ENCODE data around the gene POLN. TPM values are rescaled to one million over a fixed set of nuclear protein-coding genes. Genes with fewer than 3 reads are reported as not detected.

Gene POLN
- total RNA-seq, 1 experiment from 2014 or later, result 3.5 TPM

DNA sequence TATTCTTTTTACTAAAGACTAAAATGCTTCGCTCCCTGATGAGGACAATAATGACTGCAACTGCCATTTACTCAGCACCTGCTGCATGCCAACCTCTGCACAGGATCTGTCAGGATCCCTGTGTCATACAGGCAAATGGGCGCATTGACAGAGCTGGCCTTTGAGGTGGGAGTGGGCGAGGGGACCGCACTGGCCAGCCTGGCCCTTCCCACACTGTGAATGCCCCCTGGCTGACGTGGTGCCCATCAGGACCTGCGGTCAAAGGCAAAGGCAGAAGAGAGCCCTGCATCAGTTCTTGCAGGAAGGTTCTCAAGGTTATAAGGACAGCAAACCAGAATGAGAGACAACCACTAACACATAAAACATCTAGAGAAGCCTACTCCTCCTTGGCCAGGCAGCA is 67.9 kb downstream of the POLN start:
- POLR2A ChIA-PET, result no interaction called here

DNA sequence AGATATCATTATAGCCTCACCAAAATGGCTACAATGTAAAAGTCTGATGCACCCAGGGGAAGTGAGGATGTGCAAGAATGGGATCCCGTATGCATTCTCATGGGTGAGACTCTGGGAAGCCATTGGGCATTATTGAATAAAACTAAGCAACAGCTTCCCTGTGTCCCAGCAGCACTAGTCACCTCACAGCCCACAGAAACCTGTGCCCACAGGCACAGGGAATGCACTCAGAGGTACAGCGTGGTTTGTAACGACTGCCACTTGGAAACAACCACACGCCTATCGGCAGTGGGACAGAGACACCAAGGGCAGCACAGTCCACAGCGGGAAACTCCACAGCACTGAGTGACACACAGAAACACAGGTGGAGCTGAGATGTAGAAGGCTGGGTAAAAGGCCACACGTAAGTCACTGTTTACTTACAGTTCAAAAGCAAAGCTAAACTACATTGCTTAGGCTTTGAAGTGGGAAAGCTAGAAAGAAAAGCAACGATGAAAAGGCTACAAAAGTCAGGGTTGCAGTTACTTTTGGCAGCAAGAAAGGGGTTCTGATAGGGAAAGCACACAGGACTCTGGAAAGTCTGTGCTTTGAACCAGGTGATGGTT is 69.2 kb downstream of the POLN start:
- CTCF ChIA-PET, result no interaction called here
- no peak for TF ChIP-seq ZNF121 (CRISPR knock-in tag; IDR thresholded peaks at IDR 0.05)
- no peak for TF ChIP-seq MYBL2 (CRISPR knock-in tag; IDR thresholded peaks at IDR 0.05)
- TF ChIP-seq, protein P1, sequence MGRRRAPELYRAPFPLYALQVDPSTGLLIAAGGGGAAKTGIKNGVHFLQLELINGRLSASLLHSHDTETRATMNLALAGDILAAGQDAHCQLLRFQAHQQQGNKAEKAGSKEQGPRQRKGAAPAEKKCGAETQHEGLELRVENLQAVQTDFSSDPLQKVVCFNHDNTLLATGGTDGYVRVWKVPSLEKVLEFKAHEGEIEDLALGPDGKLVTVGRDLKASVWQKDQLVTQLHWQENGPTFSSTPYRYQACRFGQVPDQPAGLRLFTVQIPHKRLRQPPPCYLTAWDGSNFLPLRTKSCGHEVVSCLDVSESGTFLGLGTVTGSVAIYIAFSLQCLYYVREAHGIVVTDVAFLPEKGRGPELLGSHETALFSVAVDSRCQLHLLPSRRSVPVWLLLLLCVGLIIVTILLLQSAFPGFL (CRISPR knock-in tag; IDR thresholded peaks at IDR 0.05; ENCODE audit: borderline replicate concordance), result no peak
- no peak for TF ChIP-seq JUN (CRISPR knock-in tag; IDR thresholded peaks at IDR 0.05)
- TF ChIP-seq, protein P2, sequence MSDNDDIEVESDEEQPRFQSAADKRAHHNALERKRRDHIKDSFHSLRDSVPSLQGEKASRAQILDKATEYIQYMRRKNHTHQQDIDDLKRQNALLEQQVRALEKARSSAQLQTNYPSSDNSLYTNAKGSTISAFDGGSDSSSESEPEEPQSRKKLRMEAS (CRISPR knock-in tag; IDR thresholded peaks at IDR 0.05), result no peak
- TF ChIP-seq, protein P3, sequence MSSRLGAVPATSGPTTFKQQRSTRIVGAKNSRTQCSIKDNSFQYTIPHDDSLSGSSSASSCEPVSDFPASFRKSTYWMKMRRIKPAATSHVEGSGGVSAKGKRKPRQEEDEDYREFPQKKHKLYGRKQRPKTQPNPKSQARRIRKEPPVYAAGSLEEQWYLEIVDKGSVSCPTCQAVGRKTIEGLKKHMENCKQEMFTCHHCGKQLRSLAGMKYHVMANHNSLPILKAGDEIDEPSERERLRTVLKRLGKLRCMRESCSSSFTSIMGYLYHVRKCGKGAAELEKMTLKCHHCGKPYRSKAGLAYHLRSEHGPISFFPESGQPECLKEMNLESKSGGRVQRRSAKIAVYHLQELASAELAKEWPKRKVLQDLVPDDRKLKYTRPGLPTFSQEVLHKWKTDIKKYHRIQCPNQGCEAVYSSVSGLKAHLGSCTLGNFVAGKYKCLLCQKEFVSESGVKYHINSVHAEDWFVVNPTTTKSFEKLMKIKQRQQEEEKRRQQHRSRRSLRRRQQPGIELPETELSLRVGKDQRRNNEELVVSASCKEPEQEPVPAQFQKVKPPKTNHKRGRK (CRISPR knock-in tag; IDR thresholded peaks at IDR 0.05; ENCODE audit: borderline replicate concordance), result no peak
- TF ChIP-seq, protein P4, sequence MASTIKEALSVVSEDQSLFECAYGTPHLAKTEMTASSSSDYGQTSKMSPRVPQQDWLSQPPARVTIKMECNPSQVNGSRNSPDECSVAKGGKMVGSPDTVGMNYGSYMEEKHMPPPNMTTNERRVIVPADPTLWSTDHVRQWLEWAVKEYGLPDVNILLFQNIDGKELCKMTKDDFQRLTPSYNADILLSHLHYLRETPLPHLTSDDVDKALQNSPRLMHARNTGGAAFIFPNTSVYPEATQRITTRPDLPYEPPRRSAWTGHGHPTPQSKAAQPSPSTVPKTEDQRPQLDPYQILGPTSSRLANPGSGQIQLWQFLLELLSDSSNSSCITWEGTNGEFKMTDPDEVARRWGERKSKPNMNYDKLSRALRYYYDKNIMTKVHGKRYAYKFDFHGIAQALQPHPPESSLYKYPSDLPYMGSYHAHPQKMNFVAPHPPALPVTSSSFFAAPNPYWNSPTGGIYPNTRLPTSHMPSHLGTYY (CRISPR knock-in tag; IDR thresholded peaks at IDR 0.05), result no peak
- TF ChIP-seq GRHL2 (CRISPR knock-in tag; IDR thresholded peaks at IDR 0.05; ENCODE audit: insufficient replicate concordance, severe bottlenecking), result no peak
- TF ChIP-seq SOX15 (CRISPR knock-in tag; IDR thresholded peaks at IDR 0.05), result no peak
- TF ChIP-seq, protein P5, sequence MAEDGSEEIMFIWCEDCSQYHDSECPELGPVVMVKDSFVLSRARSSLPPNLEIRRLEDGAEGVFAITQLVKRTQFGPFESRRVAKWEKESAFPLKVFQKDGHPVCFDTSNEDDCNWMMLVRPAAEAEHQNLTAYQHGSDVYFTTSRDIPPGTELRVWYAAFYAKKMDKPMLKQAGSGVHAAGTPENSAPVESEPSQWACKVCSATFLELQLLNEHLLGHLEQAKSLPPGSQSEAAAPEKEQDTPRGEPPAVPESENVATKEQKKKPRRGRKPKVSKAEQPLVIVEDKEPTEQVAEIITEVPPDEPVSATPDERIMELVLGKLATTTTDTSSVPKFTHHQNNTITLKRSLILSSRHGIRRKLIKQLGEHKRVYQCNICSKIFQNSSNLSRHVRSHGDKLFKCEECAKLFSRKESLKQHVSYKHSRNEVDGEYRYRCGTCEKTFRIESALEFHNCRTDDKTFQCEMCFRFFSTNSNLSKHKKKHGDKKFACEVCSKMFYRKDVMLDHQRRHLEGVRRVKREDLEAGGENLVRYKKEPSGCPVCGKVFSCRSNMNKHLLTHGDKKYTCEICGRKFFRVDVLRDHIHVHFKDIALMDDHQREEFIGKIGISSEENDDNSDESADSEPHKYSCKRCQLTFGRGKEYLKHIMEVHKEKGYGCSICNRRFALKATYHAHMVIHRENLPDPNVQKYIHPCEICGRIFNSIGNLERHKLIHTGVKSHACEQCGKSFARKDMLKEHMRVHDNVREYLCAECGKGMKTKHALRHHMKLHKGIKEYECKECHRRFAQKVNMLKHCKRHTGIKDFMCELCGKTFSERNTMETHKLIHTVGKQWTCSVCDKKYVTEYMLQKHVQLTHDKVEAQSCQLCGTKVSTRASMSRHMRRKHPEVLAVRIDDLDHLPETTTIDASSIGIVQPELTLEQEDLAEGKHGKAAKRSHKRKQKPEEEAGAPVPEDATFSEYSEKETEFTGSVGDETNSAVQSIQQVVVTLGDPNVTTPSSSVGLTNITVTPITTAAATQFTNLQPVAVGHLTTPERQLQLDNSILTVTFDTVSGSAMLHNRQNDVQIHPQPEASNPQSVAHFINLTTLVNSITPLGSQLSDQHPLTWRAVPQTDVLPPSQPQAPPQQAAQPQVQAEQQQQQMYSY (CRISPR knock-in tag; IDR thresholded peaks at IDR 0.05), result no peak
- TF ChIP-seq FOXP1 (CRISPR knock-in tag; IDR thresholded peaks at IDR 0.05; ENCODE audit: borderline replicate concordance), result no peak
- no peak for DNase-seq (ENCODE audit: low spot score)
- Mint-ChIP-seq H3K9me3 (no peaks in the 10 kb centered on the region), H3K27ac (no peak overlapping the region), H3K4me1 (no peaks in the 10 kb centered on the region), H3K4me3 (no peak overlapping the region), H3K36me3 (no peaks in the 10 kb centered on the region), H3K27me3 (ENCODE audit: low read depth) (no peaks in the 10 kb centered on the region)
- ATAC-seq, result no peak
- POLR2A ChIA-PET, result no interaction called here

More for the DNA sequence above, 67.9 kb downstream of the POLN start:
- H3K4me3 Mint-ChIP-seq, result no peak overlapping the region
- DNase-seq (ENCODE audit: low spot score), result no peak
- no peaks in the 10 kb centered on the region for H3K9me3 Mint-ChIP-seq
- TF ChIP-seq ZNF263 (CRISPR knock-in tag; IDR thresholded peaks at IDR 0.05; ENCODE audit: low read depth), result no peak
- no peak for TF ChIP-seq PRRX2 (CRISPR knock-in tag; IDR thresholded peaks at IDR 0.05)
- TF ChIP-seq RORB (CRISPR knock-in tag; IDR thresholded peaks at IDR 0.05), result no peak
- no peak for TF ChIP-seq ZNF671 (CRISPR knock-in tag; IDR thresholded peaks at IDR 0.05)
- H3K27me3 Mint-ChIP-seq (ENCODE audit: low read depth), result no peaks in the 10 kb centered on the region; the same call in 1 of the 2 replicates
- H3K36me3 Mint-ChIP-seq, result no peaks in the 10 kb centered on the region
- H3K4me1 Mint-ChIP-seq, result no peaks in the 10 kb centered on the region
- CTCF ChIA-PET, result no interaction called here
- H3K27ac Mint-ChIP-seq, result no peak overlapping the region
- no peak for ATAC-seq

Data from WTC11 (cell line).